Measurements from ENCODE around the gene SHE.

GRCh38 chr1:154529308-154529707 lies 27.1 kb upstream of the SHE start:
- no peak for TF ChIP-seq GATA2 (IDR thresholded peaks at IDR 0.05; ENCODE audit: low read depth, low read length)
- no peak for TF ChIP-seq GATA3 (IDR thresholded peaks at IDR 0.05; ENCODE audit: low read depth, low read length)
